Right lung (tissue), 5 donors: ENCODE measurements around the gene ADCY1. TPM values are rescaled to one million over a fixed set of nuclear protein-coding genes. Genes with fewer than 3 reads are reported as not detected.
"Not testable (repeated sequence)": the region's sequence is repeated elsewhere in the genome, so short reads cannot be mapped to it uniquely, and the experiment has no call there.

Experiments
- DNase-seq, 2 donors: peaks; one replicate each; pipeline ENCODE4 v3.0.0-alpha.2; 2013
- polyA plus RNA-seq, 5 donors: library from polyadenylated mRNA; unstranded; fragments of 120-200 nt; gene quantifications; one replicate each; pipeline versions ENCODE4 v1.2.1 to v1.2.3, GENCODE V29; 2013; ENCODE audit warnings: inconsistent platforms in 1 of 5, low replicate concordance in 1 of 5; ENCODE audit not compliant: insufficient read length in 5 of 5, insufficient read depth in 1 of 5

ADCY1 gene
- polyA plus RNA-seq, 5 donors: 1.9 to 2.9 (median 2.3) TPM

- not testable (repeated sequence) for DNase-seq
These were observed 166.4 kb downstream of the ADCY1 start for GRCh38 chr7:45740573-45740972.

- not testable (repeated sequence) for DNase-seq
These were observed 174.8 kb downstream of the ADCY1 start for GRCh38 chr7:45748976-45749375.

GRCh38 chr7:45751352-45751751 lies 177.2 kb downstream of the ADCY1 start:
- not testable (repeated sequence) for DNase-seq

- not testable (repeated sequence) for DNase-seq
These were observed 182.2 kb downstream of the ADCY1 start for GRCh38 chr7:45756333-45756732.

- DNase-seq: not testable (repeated sequence)
These were observed 182.6 kb downstream of the ADCY1 start for GRCh38 chr7:45756757-45757156.

- DNase-seq: not testable (repeated sequence)
These were observed 185.3 kb downstream of the ADCY1 start for GRCh38 chr7:45759464-45759863.

- DNase-seq: peak; percentile 18 to 20
These were observed 187.5 kb downstream of the ADCY1 start for GRCh38 chr7:45761545-45762205.

- DNase-seq: not testable (repeated sequence)
These were observed 188.2 kb downstream of the ADCY1 start for GRCh38 chr7:45762225-45762994.

- peak; percentile 98 for DNase-seq
These were observed 194.6 kb downstream of the ADCY1 start for GRCh38 chr7:45768516-45769394.

GRCh38 chr7:45769626-45770025 lies 195.5 kb downstream of the ADCY1 start:
- not testable (repeated sequence) for DNase-seq
